Type B pancreatic cell (in vitro differentiated cells): ENCODE results near the gene FRMD4A. TPM values are rescaled to one million over a fixed set of nuclear protein-coding genes. Genes with fewer than 3 reads are reported as not detected.

Experiments used
- DNase-seq: peaks from one replicate; pipeline ENCODE4 v3.0.0; 2021; ENCODE audit warnings: mixed read lengths; ENCODE audit not compliant: unreplicated experiment; ENCODE audit errors: extremely low spot score
- H3K27ac Mint-ChIP-seq: 2 replicates; pipeline ENCODE4 v1.8.0; 2021; ENCODE audit warnings: mild to moderate bottlenecking, mixed read lengths
- H3K27me3 Mint-ChIP-seq: 2 replicates; pipeline ENCODE4 v1.8.0; 2021; ENCODE audit warnings: mixed read lengths
- H3K36me3 Mint-ChIP-seq: 2 replicates; pipeline ENCODE4 v1.8.0; 2021; ENCODE audit warnings: mixed read lengths
- H3K4me1 Mint-ChIP-seq: one replicate; pipeline ENCODE4 v1.8.0; 2021; ENCODE audit warnings: mixed read lengths; ENCODE audit not compliant: unreplicated experiment
- H3K4me3 Mint-ChIP-seq: 2 replicates; pipeline ENCODE4 v1.8.0; 2021; ENCODE audit warnings: mild to moderate bottlenecking, mixed read lengths
- H3K9me3 Mint-ChIP-seq: 2 replicates; pipeline ENCODE4 v1.8.0; 2021; ENCODE audit warnings: mixed read lengths
- total RNA-seq: library from RNA; stranded (reverse); gene quantifications from 2 replicates; pipeline ENCODE4 v1.2.1, GENCODE V29; 2021; ENCODE audit warnings: low replicate concordance
- TF ChIP-seq, protein P1 (sequence below): fragments of 200-600 bp; sonication (generic); conservative IDR thresholded peaks from 2 replicates; pipeline ENCODE4 v1.5.0; 2021; ENCODE audit warnings: antibody characterized with exemption, mild to moderate bottlenecking

The FRMD4A gene
- total RNA-seq, 1 donor from 2014 or later: 88.9 TPM

GRCh38 chr10:13823709-13824405 lies 506.9 kb downstream of the FRMD4A start:
- no peak overlapping the region for H3K27ac Mint-ChIP-seq
- DNase-seq: no peak

GRCh38 chr10:13823096-13823708 lies 507.5 kb downstream of the FRMD4A start:
- H3K9me3 Mint-ChIP-seq: no peaks in the 10 kb centered on the region
- H3K4me1 Mint-ChIP-seq: peaks cover 33% of the 10 kb centered on the region
- peaks cover 9% of the 10 kb centered on the region for H3K36me3 Mint-ChIP-seq
- H3K4me3 Mint-ChIP-seq: no peak overlapping the region
- H3K27ac Mint-ChIP-seq: no peak overlapping the region
- no peak for DNase-seq
- peaks cover 34% of the 10 kb centered on the region for H3K27me3 Mint-ChIP-seq
- TF ChIP-seq, protein P1, sequence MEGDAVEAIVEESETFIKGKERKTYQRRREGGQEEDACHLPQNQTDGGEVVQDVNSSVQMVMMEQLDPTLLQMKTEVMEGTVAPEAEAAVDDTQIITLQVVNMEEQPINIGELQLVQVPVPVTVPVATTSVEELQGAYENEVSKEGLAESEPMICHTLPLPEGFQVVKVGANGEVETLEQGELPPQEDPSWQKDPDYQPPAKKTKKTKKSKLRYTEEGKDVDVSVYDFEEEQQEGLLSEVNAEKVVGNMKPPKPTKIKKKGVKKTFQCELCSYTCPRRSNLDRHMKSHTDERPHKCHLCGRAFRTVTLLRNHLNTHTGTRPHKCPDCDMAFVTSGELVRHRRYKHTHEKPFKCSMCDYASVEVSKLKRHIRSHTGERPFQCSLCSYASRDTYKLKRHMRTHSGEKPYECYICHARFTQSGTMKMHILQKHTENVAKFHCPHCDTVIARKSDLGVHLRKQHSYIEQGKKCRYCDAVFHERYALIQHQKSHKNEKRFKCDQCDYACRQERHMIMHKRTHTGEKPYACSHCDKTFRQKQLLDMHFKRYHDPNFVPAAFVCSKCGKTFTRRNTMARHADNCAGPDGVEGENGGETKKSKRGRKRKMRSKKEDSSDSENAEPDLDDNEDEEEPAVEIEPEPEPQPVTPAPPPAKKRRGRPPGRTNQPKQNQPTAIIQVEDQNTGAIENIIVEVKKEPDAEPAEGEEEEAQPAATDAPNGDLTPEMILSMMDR: no peak

More at GRCh38 chr10:13823709-13824405, 506.9 kb downstream of the FRMD4A start:
- H3K4me1 Mint-ChIP-seq: peaks cover 33% of the 10 kb centered on the region
- H3K9me3 Mint-ChIP-seq: no peaks in the 10 kb centered on the region
- TF ChIP-seq, protein P1: no peak
- H3K36me3 Mint-ChIP-seq: peaks cover 7% of the 10 kb centered on the region
- no peak overlapping the region for H3K4me3 Mint-ChIP-seq
- H3K27me3 Mint-ChIP-seq: peaks cover 34% of the 10 kb centered on the region

DNA sequence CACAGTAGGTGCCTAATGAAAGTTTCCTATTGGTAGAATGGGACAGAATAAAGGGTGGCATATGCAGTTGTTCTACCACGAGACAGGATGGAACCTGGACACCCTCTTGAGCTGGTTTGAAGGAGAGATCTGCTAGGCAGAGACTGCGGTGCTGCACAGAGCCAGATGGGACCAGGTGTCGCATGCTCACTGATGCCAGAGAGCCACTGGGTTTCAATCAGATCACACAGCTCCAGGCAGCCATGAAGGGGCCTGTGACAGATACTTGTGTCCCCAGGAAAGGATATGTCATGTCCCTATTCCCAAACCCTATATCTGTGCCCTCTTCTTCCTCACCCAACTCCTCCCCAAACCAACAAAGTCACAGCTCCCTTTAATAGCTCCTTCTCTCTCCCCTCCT lies 508.2 kb downstream of the FRMD4A start:
- TF ChIP-seq, protein P1: no peak
- Mint-ChIP-seq H3K36me3 (peaks cover 12% of the 10 kb centered on the region), H3K27me3 (peaks cover 31% of the 10 kb centered on the region), H3K4me3 (no peak overlapping the region), H3K27ac (no peak overlapping the region), H3K9me3 (no peaks in the 10 kb centered on the region), H3K4me1 (peaks cover 26% of the 10 kb centered on the region)
- no peak for DNase-seq

DNA sequence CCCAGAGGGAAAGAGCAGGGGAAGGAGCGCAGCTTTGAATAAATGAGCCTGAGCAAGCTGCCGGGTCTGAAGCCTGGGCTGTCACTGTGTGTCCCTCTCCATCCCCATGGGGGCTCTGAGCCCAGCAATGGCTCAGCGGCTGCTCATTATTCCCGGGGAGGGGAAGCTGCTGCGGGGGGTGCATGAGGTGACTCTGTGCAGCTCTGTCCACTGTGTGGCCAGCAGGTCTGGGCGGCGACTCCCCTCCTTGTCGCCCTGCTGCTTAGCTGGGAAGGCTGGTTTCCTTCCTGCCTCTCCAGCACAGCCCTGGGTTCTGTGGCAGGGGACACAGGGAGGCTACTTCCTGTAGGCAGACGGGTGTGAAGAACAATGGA lies 509.8 kb downstream of the FRMD4A start:
- H3K27ac Mint-ChIP-seq: no peak overlapping the region
- TF ChIP-seq, protein P1: no peak
- H3K4me3 Mint-ChIP-seq: no peak overlapping the region
- peaks cover 20% of the 10 kb centered on the region for H3K36me3 Mint-ChIP-seq
- peaks cover 21% of the 10 kb centered on the region for H3K4me1 Mint-ChIP-seq
- DNase-seq: no peak
- H3K9me3 Mint-ChIP-seq: peaks cover 2% of the 10 kb centered on the region
- H3K27me3 Mint-ChIP-seq: peaks cover 24% of the 10 kb centered on the region

GRCh38 chr10:13820119-13820963 lies 510.4 kb downstream of the FRMD4A start:
- H3K4me3 Mint-ChIP-seq: no peak overlapping the region
- H3K27ac Mint-ChIP-seq: no peak overlapping the region
- peaks cover 22% of the 10 kb centered on the region for H3K36me3 Mint-ChIP-seq
- H3K27me3 Mint-ChIP-seq: peaks cover 22% of the 10 kb centered on the region
- DNase-seq: no peak
- peaks cover 20% of the 10 kb centered on the region for H3K4me1 Mint-ChIP-seq
- H3K9me3 Mint-ChIP-seq: peaks cover 5% of the 10 kb centered on the region
- TF ChIP-seq, protein P1: no peak
